Measurements from ENCODE around the gene CEP126.

The CEP126 gene, protein sequence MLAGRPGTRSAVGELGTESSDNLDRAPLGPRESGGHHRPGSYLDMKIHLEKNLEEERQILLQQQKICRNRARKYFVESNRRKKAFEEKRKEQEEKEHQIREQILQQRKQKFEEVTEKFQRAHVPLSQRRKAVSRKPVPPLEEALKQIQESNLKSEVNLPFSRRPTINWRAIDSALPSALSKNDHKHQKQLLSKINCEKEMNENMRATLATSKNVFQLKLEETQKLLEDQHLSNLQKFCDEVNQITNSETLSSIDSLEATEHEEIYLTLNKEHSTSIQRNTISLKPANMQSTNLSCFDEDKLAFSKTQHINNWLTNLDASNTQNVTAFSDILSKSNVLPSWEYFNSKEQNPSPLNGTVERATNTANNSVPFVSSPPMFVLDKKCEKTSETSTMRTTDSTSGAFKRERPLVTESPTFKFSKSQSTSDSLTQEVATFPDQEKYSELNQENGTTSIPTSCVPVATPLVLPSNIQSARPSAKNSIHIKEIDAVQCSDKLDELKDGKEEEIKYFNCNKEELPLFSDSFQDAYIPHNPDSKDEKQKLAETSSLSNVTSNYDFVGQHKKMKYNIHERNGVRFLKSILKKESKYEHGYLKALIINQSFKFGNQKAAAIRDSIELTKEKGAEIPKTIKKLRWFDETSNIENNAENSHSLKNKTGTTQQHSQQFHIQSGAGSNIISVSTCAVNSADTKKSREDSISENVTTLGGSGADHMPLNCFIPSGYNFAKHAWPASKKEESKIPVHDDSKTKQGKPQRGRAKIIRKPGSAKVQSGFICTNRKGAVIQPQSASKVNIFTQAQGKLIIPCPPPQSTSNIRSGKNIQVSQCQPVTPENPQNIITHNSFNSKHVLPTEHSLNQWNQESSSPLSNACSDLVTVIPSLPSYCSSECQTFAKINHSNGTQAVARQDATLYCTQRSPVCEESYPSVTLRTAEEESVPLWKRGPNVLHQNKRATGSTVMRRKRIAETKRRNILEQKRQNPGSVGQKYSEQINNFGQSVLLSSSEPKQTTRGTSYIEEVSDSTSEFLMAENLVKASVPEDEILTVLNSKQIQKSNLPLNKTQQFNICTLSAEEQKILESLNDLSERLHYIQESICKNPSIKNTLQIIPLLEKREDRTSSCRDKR

DNA sequence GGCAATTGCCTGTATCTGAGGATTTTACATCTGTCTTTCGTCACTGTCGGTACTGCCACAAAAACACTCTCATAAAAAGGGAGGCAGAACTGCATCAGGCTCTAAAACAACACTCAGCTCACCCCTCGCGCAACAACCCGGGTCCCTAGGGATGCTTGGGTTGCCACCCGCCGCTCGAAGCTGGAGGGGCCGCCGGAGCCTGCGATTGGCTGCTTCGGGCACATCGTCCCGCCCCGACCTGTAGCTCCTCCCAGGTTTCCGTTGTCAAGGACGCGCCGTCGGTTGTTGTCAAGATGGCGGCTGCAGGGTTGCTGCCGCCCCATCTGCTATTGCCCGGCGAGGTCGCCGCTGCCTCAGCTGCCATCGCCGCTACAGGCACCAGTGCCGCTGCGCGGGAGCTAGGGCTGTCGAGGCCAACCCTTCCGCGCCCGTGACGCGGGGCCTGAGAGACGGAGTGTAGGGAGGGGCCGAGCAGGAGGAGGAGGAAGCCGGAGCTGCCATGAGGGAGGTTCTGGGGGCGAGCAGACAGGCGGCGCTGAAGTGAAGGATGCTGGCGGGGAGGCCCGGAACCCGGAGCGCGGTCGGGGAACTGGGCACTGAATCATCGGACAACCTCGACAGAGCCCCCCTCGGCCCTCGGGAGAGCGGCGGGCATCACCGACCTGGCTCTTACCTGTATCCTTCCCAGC, at the start of gene CEP126:
CEP126 (plus strand) TSS at position 273 of the 689 bp plus-strand sequence; CDS start at position 548, 275 bp downstream.
- peak; percentile 73 to 91 for DNase-seq

DNA sequence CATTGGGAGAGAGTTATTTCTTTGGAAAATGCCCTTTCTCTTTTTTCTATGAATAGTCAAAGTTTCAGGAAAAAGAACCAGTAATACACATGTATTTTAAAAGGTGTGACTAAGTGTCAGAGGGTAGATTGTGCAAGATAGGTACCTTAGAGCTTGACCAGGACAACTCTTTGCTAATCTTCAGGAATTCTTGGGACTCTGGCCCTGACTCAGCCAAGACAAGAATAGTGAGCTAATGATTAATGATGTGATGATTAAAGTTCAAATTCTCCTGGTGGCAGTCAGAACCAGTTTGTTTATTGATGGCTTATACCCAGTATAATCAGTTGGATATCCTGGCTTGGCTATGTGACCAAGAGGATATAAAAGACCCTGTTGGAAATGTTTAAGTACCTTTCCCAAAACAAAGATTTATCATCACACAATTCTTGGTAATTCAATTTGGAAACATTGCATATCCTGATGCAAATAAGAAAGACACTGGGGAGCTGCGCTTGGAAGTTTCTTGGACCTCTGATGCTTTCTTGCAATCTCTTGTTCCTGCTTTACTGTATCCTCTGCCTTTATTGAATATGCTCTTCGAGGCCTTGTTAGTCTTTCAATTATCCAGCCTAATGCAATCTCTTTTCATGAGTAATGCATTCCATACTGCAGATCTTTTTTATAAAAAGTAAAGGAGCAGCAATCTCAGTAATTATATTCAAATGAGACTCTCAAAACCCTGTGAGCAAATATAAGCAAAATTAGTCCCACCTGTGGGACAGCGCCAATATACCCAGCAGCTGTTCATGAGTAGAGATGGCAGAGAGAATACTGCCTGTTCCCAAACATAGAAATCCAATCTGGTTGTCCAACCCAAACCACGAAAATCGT, 48.0 kb upstream of the CEP126 start:
- no peak for DNase-seq

DNA sequence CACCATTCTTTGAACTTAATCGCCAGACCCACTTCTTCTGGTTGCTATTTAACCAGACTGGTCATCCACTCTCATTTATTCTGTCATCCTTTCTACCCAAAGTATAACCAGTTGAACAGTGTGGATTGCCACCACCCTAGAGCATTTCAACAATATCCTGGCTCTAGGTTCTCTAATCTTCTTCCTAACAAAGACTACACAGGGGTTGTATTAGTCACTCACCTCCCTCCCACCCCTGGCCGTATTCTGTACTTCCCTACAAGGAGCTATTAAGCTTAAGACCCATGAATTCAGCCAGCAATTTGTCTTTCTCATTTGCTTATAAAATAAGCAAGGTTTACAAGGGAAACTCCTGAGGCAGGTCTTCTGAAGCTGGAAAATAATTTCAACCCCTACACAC, 46.9 kb upstream of the CEP126 start:
- DNase-seq, result no peak

DNA sequence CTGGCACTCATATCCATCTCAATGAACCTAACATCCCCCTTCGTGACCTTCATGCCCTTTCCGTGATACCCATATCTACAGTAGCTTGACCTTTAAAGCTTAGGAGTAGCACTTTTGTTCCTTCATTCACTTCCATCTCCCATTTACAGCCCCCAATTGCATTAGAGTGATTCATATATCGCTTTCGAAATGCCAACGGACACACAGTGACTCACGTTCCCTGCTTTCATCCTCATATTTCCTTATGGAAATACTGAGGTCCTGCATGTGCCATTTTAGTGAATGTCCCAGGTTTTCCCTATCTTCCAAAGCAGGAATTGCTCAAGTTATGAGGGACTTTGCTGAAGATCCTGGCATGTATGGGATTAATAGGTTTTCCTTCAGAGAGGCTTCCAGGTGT, 44.3 kb upstream of the CEP126 start:
- no peak for DNase-seq

DNA sequence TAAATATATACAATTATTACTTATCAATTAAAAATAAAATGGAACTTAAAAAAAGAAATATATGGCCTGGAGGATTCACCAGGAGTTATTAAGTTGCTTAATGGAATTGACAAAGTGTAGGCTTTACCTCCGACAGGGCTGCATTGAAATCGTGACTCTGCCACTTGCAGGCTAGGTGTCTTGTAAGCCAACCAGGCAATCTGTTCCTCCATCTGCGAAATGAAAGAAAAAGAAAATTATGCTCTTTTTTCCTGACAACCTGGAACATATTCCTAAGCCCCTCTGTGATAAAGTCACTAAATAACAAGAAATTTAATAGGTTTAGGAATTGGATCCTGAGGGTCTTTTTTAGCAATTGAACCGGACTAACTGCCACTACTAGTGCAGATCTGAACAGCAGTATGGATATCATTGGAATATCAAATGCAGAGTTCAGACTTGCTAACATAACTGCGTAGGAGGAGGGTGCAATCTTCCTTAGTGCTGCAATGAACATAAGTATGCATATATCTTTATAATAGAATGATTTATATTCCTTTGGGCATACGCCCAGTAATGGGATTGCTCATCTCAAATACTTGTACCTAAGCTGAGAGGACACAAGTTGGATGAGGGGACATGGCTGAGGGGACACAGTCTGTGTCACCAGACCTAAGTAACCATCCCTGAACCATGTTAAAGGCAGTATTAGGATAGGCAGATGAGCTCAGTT, 42.5 kb upstream of the CEP126 start:
- DNase-seq, result no peak

DNA sequence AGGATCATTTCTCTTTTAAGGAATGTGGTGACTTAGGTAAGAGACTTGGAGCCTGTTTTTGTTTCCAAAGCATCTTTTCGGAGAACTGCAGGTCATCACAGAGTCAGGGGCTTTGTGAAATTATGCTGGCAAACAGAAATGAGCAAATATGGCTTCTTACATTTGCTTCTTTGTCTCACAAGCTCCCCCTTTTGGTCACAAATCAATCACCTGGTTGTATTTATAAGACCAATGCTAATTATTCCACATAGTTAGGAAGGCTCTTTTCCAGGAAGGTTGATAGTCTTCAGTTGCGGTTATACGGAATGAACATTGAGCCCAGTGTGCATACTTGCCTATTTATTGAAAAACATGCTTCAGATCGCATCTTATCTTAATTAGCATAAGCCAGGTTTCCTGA, 34.6 kb upstream of the CEP126 start:
- no peak for DNase-seq

DNA sequence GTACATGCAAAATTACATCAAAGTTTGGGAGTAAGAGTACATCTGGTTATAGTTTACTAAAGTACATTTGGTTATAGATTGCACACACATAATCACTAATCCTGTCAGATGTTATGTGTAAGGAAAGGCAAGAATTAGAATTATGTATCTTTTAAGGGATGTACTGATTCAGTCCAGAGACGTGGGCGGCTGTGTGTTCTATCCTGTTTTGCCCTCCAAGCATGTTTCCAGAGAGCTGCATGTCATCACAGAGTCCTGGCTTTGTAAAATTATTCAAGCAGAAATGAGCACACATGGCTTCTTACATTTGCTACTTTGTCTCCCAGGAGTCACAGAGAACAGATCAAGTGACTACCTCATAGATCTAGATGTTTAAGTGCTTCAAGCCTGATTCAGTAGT, 33.2 kb upstream of the CEP126 start:
- DNase-seq, result no peak

DNA sequence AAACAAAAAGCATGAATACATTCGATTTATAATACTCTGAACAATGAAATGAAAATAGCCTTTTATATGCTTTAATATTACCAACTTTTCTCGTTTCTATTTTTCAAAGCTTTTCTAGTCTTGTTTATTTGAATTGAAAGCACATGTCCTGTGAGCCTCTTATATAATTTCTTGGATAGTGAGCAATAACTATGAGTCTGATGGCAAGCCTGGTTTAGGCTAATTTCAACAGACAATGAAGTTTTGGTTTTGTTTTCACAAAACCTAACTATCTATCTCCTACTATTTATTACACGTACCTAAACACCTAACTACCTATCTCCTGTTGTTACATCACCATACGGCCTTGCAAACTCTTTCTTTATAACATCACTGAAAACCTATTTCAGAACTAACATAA, 29.2 kb upstream of the CEP126 start:
- DNase-seq, result no peak

DNA sequence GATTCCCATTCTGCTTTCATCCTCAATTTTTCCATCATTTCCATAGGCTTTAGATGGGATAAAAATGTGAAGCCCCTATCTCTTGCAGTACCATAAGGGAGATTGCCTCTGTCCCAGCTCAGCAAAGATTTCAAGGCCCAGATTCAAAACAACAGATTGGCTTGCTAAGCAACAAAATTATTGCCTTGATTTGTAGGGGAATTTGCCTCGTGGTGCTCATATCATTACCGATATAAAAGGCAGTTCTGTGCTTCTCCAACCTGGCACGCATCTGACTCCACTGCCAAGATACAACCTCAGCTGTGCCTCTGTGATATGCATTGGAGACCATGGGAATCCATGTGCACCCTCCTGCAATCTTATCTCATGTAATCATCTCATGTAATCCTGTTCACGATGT, 25.0 kb upstream of the CEP126 start:
- no peak for DNase-seq

DNA sequence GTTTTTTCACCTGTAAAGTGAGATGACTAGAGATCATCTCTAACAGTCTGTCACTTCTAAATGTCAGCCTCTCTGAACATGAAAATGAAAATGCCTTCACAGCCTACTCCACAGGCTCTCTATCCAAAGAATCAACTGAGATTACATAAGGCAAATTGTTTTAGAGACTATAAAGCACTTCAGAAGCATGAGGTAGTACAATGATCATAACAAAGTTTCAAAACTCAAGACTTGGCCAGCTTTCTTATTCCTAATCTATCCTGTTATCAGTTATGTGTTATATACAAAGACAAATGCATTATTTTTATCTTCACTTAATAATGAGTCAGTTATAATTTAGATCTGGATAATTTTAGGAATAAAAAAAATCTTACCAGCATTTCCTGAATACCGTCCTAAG, 20.3 kb upstream of the CEP126 start:
- no peak for DNase-seq

DNA sequence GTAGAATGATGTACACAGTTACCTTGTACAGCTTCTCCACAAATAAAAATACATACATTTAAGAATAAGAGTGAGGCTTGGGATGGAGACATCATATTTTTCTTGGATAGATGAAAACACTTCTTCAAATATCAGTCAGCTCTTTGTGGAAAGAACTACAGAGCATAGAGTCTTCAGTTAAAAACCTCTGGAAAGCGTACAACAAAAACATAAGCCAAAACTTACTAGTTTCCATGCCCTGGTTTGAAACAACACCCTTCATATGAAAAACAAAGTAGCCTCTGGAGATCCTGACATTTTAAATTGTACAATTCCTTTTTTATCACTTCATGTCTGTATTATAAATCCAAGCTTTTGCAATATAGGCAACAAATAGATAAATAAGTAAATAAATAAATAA, 7.0 kb upstream of the CEP126 start:
- no peak for DNase-seq

DNA sequence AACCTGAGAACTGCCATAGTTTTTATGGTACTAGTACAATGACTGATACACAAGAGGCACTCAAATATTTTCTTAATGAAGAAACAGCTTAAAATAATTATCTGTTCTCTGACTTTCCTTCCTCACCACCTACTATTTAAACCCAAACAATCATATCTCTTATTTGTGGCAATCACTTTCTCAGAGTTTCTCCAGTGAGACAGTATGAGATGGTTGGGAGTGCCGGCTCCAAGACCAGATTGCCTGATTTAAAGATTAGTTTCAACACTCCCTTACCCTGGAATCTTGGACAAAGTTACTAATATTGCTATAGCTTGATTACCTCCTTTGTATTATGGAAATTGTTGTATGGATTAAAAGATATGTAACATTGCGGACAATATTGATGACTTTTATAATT, 5.7 kb upstream of the CEP126 start:
- no peak for DNase-seq

DNA sequence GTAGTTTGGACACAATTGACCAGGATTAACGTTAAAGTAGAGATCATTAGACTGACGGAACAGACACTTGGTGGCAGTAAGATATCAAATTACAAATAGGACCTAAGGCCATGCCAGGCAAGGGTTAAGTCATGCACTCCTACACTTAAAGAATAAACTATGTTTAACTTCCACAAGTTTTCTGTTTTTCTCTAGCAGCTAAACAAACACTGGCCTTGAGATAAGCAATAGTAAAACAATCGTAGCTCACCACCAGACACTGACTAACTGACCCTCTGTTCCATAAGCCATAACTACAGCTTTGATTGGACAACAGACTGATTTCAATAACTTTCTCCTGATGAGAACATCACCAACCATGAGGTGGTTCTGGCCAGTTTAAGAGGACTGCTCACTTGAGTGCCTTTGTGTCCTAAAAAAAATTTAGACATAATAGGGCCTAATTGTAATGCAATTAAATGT, 2.0 kb upstream of the CEP126 start:
- no peak for DNase-seq

DNA sequence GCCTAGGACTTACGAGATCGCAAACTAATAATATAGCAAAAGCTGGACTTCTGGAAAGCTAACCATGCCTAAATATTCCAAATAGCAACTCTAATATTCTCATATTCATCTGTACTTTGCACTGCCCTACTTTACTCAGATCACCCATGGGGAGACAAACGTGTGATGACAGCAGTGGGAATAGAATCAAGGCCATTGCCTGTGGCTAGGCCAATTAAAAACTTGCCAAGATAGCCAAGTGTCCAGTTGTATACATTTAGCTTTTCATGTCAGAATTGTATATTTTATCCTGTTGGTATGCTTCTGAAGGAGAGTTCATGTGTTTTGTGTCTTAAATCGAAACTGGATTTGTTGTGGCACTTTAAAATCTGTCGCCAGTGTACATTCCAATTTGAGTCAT, 1.2 kb upstream of the CEP126 start:
- DNase-seq, result peak in 1 of 2 experiments; percentile 11

DNA sequence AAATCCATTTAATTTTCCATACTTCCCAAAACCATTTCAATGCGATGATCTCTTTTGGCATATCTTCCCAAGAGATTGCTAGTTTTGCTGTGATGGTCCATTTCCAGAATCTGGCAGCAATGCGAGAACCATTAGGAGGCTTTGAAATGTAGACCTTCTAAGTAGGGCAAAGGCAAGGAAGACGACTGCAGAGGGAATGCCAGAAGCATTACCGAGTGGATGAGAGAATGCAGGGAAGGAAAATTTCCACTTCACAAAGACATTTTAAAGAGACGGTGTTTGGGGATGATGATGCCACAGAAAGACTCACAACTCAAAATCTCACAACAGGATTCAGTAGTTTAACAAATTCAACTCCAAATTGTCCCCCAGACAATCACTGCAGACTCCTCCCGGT, 471 bp upstream of the CEP126 start:
- DNase-seq, result no peak

DNA sequence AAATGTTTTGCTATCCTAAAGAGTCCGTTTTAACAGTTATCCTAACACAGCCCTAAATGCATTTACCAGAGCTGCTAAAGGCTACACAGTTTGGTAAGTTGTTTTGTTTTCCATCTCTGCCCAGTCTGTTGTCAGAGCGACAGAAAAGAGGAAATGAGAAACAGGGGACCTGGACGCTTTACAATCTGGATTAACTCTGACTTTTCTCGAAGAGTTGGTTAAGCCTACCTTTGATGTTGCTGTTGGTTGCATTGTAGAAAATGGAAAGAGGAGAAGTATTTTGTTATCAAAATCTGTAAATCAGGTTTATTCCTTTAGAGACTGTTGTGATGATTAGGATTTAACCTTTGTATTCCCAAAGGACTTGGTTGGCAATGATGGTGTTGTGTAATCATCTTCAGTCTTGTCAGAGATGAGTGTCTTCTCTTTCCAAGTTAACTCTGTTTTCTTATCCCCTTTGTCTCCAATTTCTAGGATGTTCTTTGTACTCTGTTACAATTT, 1.0 kb downstream of the CEP126 start:
- DNase-seq, result no peak

DNA sequence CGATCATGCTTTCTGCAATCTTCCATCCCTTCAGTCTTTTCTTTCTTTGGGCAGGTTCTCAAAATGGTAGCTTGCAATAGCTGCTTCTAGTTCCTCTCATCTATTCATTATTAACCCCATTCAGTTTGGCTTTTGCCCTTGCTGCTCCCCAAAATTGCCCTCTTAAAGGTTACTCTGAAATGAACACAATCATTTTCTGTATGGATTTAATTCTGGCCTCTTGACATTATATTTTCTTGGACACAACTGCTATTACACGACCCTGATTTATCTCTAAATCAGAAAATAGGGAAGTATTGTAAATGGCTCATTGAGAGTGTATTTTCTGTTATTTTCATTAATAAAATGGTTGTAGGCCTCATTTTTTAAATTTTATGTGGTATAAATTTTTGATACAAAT, 1.6 kb downstream of the CEP126 start, which contains the start of gene ANGPTL5:
ANGPTL5 (minus strand) TSS at position 101 of the 400 bp plus-strand sequence. CDS start 8,613 bp downstream, outside the sequence.
- no peak for DNase-seq

DNA sequence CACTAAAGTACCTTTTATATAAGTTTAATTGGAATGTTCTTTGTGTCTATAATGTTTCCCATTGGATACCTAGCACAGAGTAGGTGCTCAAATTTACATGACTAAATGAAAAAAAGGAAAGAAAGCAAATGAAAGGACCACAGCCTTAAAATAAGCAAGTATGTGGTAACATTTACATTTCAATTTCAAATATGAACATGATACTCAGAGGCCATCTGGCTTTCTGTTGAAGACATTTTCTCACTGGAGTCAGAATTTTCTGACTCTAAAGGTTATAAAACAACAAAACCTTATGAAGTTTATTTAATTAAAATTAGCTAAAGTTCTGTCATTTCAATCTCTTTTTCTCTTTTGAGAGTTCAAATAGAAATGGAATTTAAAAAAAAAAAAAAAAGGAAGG, 2.4 kb downstream of the CEP126 start:
- DNase-seq, result no peak

DNA sequence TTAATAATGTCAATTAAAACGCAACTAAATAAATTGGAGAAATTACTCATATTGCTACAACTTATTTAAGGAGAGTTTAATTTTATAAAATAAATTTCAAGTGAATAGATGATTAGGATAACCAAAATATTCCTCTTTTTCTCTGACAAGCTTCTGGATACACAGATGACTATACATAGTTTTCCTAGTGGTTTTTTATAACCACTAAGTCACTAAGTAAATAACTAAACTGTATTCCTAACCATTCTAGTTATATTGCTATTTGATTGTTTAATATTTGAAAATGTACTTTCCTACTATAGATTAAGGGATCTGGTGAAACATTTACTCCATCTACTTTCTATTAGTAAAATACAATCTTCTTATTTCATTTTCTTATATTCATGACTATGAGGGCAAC, 6.2 kb downstream of the CEP126 start:
- DNase-seq, result no peak

DNA sequence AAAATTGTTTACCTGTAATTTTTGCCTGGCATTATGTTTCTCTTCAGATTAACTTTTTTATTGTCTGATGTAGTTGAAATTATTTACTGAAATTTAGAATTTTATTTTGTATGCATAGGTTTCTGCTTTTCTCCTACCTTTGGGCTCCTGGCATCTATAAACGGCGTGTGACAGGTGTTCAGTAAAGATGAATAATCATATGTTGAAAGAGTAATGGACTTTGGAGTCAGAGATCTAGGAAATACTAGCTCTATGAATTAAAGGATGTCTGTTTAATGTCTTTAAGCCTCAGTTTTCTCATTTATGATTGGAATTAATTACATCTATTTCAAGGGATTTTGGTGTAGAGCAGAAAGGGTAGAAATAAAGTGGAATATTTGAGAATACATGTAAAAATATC, 8.7 kb downstream of the CEP126 start:
- no peak for DNase-seq
